Esophagus squamous epithelium (tissue), 4 donors: ENCODE data around the gene EXOSC7.

ENCODE experiments used
- CTCF ChIP-seq, 6 experiments: fragments of 450-650 bp in 4 of 6; fragments of 200-600 bp in 2 of 6; sonication (generic) in 2 of 6; IDR thresholded peaks; one replicate each; pipeline ENCODE4 v1.5.1; 2016 to 2019; ENCODE audit warnings: antibody characterized with exemption in 6 of 6, mild to moderate bottlenecking in 4 of 6, moderate library complexity in 4 of 6
- POLR2A ChIP-seq, 4 donors: fragments of 450-650 bp; IDR thresholded peaks; one replicate each; pipeline ENCODE4 v1.6.1; 2017; ENCODE audit warnings: antibody characterized with exemption in 4 of 4, mild to moderate bottlenecking in 4 of 4, moderate library complexity in 3 of 4

DNA sequence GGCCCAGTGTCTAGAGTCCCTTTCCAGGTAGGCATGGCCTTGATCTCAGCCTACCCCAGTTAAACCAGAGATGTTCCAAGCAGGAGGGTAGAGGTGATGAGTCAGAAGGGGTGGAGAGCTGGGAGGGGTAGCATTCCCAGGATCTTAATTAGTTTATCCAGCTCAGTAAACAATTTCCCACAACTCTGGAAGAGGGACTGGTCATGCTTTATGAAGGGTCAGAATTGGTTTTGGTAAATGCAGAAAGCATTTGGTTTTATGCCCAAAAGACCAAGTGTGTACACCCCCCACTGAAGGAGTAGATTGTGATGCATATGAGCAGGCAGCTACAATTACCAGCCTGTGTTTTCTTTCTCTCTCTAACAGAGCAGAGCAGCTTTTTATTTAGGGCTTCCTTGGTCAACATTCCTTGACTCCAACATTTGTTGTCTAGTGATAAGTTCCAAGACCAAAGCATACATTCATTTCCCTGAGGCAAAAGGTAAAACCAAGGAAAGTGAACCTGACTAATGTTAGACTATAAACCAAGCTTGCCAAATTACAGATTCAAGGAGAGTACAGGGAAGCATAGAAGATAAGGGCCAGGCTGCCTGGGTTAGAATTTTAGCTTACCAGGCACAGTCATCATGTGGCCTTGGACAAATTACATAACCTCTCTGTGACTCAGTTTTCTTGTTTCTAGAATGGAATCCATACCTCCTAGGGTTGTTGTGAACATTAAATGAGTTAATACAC, 17.6 kb downstream of the EXOSC7 start:
- no peak for TF ChIP-seq POLR2A (IDR thresholded peaks at IDR 0.05)
- TF ChIP-seq CTCF (IDR thresholded peaks at IDR 0.05): no peak
